ENCODE measurements around the gene MBD3.

The MBD3 gene

DNA sequence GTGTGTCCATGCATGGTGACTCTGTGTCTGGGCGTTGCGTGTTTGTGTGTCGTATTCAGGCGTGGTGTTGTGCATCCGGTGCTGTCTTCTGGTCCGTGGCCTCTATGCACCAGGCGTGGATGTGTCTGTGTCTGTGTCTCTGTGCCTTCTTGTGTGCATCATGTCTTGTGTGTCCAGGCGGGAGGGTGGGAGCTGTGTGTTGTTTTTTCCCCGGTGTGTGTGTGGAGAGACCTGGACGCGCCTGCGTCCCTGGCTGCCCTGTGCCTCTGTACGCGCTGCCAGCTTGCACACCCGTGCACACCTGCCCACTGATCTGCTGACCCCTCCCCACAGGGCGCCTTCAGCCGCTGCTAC is 67.7 kb downstream of the MBD3 start:
- Mint-ChIP-seq H3K36me3 (ENCODE audit: low read depth) (no peaks in the 10 kb centered on the region), H3K27ac (no peak overlapping the region), H3K9me3 (no peaks in the 10 kb centered on the region), H3K4me3 (no peak overlapping the region), H3K27me3 (ENCODE audit: low read depth) (peaks cover 22% of the 10 kb centered on the region), H3K4me1 (ENCODE audit: low read depth) (peaks cover 3% of the 10 kb centered on the region)
- no peak for DNase-seq (ENCODE audit: low spot score)

DNA sequence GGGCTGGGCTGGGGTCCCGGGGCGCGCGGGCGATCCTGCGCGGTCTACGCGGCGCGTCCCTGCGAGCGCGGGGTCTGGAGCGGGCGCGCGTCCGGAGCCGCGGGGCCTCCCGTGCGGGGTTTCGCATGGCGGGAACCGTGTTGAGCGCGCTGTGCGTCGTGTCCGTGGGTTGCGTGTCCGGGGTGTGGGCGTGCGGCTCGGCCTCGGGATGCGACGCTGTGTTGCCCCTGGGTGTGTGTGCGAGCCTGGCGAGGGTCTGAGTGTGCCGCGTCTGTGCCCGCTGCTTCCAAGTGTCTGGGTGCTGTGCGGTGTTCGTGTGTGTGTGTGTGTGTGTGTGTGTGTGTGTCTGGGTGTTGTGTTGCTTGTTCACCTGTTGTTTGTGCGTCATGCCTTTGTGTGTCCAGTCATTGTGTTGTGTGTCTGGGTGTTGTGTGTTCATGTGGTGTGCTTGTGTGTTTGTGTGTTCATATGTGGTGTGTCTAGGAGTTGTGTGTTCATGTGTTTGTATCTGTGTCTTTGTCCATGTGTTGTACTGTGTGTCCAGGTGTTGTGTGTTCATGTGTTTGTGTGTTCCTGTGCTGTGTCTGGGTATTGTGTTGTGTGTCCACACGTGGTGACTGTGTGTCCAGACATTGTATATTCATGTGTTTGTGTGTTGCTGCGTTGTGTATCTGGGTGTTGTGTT is 68.2 kb downstream of the MBD3 start:
- no peaks in the 10 kb centered on the region for H3K9me3 Mint-ChIP-seq
- no peak overlapping the region for H3K27ac Mint-ChIP-seq
- no peaks in the 10 kb centered on the region for H3K36me3 Mint-ChIP-seq (ENCODE audit: low read depth)
- H3K27me3 Mint-ChIP-seq (ENCODE audit: low read depth): peaks cover 22% of the 10 kb centered on the region
- H3K4me1 Mint-ChIP-seq (ENCODE audit: low read depth): peaks cover 3% of the 10 kb centered on the region
- no peak overlapping the region for H3K4me3 Mint-ChIP-seq
- DNase-seq (ENCODE audit: low spot score): no peak

All from T-helper 2 cell treated with Interferon-gamma antibody and Interleukin-4, amounts not matched to agents 5 μg/mL and 100 μg/mL, for 36 hours (primary cell).